NCI-H526 (cell line): ENCODE data around the gene PLA2G2F.

Source experiments
- DNase-seq, 2 experiments: peaks; one replicate each; lab custom pipeline; 2025; lab: John Stamatoyannopoulos, UW

PLA2G2F gene

GRCh38 chr1:20138961-20139550, at the start of gene PLA2G2F:
Gene PLA2G2F (plus strand): TSS chr1:20139323. CDS start chr1:20139428, 105 bp downstream.
- no peak for DNase-seq

GRCh38 chr1:20089328-20090077, 49.6 kb upstream of the PLA2G2F start:
- no peak for DNase-seq

- no peak for DNase-seq
Measured at GRCh38 chr1:20090119-20090518, 49.0 kb upstream of the PLA2G2F start.

GRCh38 chr1:20090641-20091040, 48.5 kb upstream of the PLA2G2F start:
- no peak for DNase-seq

GRCh38 chr1:20093303-20093702, 45.8 kb upstream of the PLA2G2F start:
- no peak for DNase-seq

GRCh38 chr1:20093940-20094391, 45.2 kb upstream of the PLA2G2F start:
- DNase-seq, result no peak

- no peak for DNase-seq
Measured at GRCh38 chr1:20095564-20096434, 43.3 kb upstream of the PLA2G2F start.

GRCh38 chr1:20096840-20097447, 42.2 kb upstream of the PLA2G2F start:
- DNase-seq, result no peak

GRCh38 chr1:20099533-20099932, 39.6 kb upstream of the PLA2G2F start:
- DNase-seq, result no peak

GRCh38 chr1:20100632-20101355, 38.3 kb upstream of the PLA2G2F start:
- peak in 1 of 2 experiments; percentile 24 for DNase-seq

- no peak for DNase-seq
Measured at GRCh38 chr1:20102875-20103274, 36.2 kb upstream of the PLA2G2F start.

GRCh38 chr1:20105856-20106255, 33.3 kb upstream of the PLA2G2F start:
- DNase-seq, result no peak

GRCh38 chr1:20107351-20107750, 31.8 kb upstream of the PLA2G2F start:
- DNase-seq, result no peak

- no peak for DNase-seq
Measured at GRCh38 chr1:20107796-20108195, 31.3 kb upstream of the PLA2G2F start.

GRCh38 chr1:20108366-20109123, 30.6 kb upstream of the PLA2G2F start:
- no peak for DNase-seq

GRCh38 chr1:20109223-20109856, 29.8 kb upstream of the PLA2G2F start:
- no peak for DNase-seq

- no peak for DNase-seq
Measured at GRCh38 chr1:20110679-20111078, 28.4 kb upstream of the PLA2G2F start.

GRCh38 chr1:20111452-20111851, 27.7 kb upstream of the PLA2G2F start:
- no peak for DNase-seq

- DNase-seq, result no peak
Measured at GRCh38 chr1:20112279-20113000, 26.7 kb upstream of the PLA2G2F start.
